GM23338 (cell line): ENCODE measurements around the gene ZNF592.

Experiments
- EZH2 ChIP-seq: fragments of 200-600 bp; sonication (generic); IDR thresholded peaks from one replicate; pipeline ENCODE4 v1.8.0; 2017; ENCODE audit warnings: antibody characterized with exemption, mild to moderate bottlenecking, low read depth; ENCODE audit not compliant: unreplicated experiment
- JUNB ChIP-seq: IDR thresholded peaks from one replicate; pipeline ENCODE4 v1.6.1; 2016; ENCODE audit warnings: antibody characterized with exemption; ENCODE audit not compliant: unreplicated experiment
- POLR2AphosphoS5 ChIP-seq: IDR thresholded peaks from 2 replicates; pipeline ENCODE4 v1.6.1; 2016; ENCODE audit warnings: antibody characterized with exemption, low read depth
- REST ChIP-seq: IDR thresholded peaks from one replicate; pipeline ENCODE4 v1.6.1; 2018; ENCODE audit warnings: antibody characterized with exemption; ENCODE audit not compliant: unreplicated experiment
- ZNF114 ChIP-seq: fragments of 250-450 bp; sonication (Bioruptor Pico); IDR thresholded peaks from 2 replicates; pipeline ENCODE4 v1.5.0; 2020; ENCODE audit warnings: mild to moderate bottlenecking, moderate library complexity
- TF ChIP-seq, protein P1 (sequence below), 2 experiments: fragments of 200-600 bp in 1 of 2; sonication (generic) in 1 of 2; conservative IDR thresholded peaks; 2 replicates each; pipeline versions ENCODE4 v1.5.1 to v1.6.1; 2016 to 2017; ENCODE audit warnings: antibody characterized with exemption in 2 of 2, low read depth in 2 of 2, mild to moderate bottlenecking in 2 of 2, moderate library complexity in 1 of 2
- TF ChIP-seq, protein P2 (sequence below): IDR thresholded peaks from 2 replicates; pipeline ENCODE4 v1.6.1; 2016; ENCODE audit warnings: antibody characterized with exemption

DNA sequence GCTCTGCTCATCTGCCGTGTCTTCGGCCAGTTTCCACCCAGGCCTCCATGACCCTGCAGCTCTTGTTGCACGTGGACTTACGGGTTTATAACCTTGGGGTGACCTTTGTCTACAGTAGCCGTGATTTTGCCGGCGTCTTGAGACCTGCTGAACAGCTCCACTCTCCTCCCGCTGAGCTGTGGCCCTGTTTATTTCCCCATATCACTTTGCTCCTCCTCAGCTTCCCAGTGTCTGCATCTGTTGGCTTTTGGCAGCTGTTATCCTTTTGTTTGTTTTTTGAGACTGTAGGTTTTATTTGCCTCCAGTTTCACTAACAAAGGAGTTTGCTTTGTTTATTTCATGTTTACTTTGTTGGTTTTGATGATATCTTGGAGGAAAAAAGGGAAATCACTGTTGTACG, 106.7 kb downstream of the ZNF592 start:
- TF ChIP-seq, protein P1, sequence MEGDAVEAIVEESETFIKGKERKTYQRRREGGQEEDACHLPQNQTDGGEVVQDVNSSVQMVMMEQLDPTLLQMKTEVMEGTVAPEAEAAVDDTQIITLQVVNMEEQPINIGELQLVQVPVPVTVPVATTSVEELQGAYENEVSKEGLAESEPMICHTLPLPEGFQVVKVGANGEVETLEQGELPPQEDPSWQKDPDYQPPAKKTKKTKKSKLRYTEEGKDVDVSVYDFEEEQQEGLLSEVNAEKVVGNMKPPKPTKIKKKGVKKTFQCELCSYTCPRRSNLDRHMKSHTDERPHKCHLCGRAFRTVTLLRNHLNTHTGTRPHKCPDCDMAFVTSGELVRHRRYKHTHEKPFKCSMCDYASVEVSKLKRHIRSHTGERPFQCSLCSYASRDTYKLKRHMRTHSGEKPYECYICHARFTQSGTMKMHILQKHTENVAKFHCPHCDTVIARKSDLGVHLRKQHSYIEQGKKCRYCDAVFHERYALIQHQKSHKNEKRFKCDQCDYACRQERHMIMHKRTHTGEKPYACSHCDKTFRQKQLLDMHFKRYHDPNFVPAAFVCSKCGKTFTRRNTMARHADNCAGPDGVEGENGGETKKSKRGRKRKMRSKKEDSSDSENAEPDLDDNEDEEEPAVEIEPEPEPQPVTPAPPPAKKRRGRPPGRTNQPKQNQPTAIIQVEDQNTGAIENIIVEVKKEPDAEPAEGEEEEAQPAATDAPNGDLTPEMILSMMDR (conservative IDR thresholded peaks at IDR 0.05; ENCODE audit: low read depth in 2 of 2) = no peak
- no peak for TF ChIP-seq EZH2
- TF ChIP-seq REST = no peak
- TF ChIP-seq POLR2AphosphoS5 = no peak
- TF ChIP-seq JUNB = no peak
- TF ChIP-seq, protein P2, sequence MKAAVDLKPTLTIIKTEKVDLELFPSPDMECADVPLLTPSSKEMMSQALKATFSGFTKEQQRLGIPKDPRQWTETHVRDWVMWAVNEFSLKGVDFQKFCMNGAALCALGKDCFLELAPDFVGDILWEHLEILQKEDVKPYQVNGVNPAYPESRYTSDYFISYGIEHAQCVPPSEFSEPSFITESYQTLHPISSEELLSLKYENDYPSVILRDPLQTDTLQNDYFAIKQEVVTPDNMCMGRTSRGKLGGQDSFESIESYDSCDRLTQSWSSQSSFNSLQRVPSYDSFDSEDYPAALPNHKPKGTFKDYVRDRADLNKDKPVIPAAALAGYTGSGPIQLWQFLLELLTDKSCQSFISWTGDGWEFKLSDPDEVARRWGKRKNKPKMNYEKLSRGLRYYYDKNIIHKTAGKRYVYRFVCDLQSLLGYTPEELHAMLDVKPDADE = no peak
- TF ChIP-seq ZNF114 (CRISPR knock-in tag) = no peak
